T-helper 2 cell (primary cell): ENCODE results near the gene GGCX.
"Not testable (repeated sequence)": the region's sequence is repeated elsewhere in the genome, so short reads cannot be mapped to it uniquely, and the experiment has no call there.

Experiments used
- DNase-seq, 5 experiments: peaks; one replicate each; pipeline versions ENCODE4 v3.0.0 to v3.0.0-alpha.2; 2012 to 2022
- total RNA-seq, 2 donors: gene quantifications; one replicate each; lab custom pipeline; 2026; lab: John Stamatoyannopoulos, UW

The GGCX gene
- 30.2 to 38.0 reads per million in 2 donors for total RNA-seq

DNA sequence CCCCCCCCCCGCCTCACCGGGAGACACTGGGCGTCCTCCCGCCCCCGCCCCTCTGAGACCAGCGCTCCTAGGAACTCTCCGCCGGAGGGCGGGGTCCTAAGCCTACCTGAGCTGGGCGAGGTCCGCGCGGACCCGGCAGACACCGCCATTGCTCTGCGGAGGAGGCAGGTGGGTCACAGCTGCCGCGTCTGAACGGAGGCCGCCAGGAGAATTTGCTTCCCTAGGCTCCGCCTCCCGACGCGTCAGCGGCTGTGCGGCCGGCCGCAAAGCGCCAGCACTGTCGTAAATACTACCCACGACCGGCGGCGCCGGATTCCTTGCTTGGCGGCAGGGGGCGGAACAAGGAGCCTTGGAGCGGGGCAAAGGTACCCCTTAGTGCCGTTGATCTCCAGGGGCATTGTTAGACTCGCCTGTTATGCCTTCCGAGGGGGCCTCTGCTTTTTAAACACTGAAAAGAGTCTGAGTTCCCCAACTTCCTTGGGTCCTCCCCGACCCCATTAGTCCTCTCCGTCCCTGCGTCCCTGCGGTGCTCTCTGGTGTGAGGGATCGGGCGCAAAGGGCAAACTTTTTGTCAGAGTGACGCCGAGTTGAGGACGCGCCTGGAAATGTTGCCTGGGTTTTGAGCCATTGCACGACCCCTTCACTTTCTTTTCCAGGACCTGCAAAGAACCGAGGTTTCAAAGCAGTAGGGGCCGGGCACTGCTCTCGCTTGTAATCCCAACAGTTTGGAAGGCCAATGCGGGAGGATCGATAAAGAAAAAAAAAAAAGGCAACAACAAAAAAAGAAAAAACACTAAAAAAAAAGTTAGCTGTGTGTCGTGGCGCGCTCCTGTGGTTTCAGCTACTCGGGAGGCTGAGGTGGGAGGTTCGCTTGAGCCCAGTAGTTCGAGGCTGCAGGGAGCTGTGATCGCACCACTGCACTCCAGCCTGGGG lies at the start of gene GGCX:
TSS of gene GGCX (minus strand) at position 214 of the 933 bp plus-strand sequence. CDS start at position 149, 65 bp downstream.
- peak; percentile 79 to 97 (median 92) for DNase-seq

DNA sequence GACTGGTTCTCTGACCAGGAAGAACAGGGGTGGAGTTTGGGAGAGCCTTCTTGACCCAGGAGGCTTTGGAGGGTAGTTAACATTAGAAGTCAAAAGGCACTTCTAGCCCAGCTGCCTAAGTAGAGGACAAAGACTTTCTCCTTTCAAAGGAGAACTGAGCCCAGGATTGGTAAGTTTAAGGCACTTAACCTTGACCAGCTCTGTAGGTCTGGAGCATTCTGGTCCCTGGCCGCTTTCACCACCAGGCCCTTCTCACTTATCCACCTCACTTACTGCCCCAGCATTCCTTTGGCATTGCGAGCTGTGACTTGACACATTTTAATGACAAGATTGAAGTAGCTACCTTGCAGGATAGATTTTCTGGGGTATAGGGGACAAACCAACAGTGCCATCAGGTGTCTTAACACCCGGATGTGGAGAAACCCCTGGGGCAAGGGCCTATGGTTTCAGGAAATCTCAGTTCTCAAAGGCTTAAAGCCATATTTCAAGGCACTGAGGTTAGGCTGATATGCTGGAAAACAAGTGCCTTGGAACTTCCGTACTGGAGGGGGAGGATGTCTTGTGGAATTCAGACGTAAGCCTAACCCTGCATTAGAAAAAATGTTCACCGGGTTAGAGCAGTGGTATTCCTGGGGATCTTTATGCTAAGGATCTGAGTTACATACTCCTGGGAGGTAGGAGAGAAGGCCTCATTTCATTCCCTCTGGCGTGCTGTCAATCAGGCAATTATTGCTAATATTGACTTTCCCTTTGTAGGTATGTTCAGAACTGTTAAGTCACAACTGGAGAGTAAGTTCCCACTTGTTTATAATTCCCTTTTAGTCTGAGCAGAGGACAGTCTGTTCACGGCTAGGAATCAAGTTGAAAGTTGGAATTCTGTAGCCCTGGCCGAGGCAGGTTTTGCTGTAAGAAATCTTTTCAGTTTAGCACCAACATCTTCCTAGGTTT lies 46.2 kb upstream of the GGCX start:
- DNase-seq: no peak

DNA sequence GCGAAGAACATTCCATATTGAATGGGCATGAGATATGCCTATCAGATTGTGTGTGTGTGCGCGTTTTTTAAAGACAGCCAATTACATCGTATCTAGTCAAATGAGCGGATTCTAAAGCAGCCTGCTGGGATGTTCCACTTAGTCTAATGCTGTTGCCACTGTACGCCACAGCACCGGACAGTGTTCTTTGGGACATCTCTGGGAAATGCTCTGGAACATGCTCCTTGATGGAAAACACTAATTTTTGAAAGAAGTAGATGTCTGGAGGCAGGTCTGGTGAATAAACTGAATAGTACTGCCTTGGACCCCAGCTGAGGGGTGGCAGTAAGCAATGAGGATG lies 44.8 kb upstream of the GGCX start:
- DNase-seq: no peak

DNA sequence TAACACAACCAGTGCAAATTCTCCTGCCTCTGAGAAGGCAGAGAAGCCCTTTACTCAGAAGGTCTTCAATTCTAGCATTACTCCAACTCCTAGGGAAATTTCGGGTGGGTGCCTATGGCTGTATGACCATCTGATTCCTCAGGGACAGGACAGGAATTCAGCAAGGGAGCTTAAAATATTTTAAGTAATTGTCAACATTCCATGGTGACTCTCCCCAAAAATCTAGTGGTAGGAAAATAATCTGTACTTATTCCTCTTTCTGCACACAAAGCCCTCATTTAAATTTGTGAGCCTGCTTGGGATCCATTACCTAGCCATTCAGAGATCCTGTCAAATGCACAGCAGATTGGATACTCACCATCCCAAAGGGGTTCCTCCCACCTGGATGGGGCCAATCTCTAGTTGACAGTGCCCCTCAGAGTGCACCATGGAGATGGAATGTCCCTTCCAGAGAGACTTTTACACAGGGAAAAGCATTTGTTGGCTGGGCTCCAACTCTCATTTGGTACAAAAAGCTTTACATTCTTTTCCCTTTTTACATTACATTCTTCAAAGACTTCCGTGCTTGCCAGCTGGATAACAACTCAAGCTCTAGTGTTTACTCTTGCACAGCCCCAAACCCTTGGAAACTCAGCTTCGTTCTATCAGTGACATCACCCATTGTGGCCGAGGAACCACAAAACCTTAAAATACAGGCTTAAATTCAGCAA lies 44.3 kb upstream of the GGCX start:
- DNase-seq: no peak

DNA sequence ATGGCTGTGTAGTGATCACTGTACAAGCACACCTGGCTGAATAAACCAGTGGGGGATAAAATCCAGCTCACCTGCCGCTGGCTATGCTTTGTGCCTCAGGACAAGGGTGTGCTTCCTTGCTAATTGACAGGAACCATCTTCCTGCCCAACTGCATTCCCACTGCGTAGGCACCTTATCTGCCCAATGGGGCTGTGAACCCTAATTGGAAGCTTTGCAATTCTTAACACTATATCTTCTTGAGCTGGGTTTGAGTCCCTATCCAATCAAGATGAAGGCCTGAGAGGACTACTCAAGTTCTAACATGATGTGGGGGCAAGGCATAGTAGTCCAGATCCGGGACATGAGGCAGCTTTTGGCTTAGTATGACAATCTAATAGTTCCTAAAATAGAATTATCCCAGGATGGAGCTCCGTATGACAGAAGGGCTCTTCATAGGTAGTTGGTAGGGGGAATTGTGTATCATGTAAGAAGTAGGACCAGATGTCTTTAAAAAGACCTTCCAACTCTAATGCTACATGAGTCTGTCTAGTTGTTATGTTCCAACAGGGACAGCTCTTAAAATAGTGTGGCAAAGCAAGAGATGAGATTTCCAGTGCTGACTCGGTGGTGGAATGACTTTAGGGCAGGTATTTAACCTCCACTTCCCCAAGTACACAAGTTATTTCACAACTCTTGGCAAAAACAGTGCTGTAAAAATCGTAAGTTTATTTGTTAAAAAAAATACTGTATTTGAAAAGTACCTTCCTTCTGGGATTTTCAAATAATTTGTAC lies 43.5 kb upstream of the GGCX start:
- DNase-seq: no peak

DNA sequence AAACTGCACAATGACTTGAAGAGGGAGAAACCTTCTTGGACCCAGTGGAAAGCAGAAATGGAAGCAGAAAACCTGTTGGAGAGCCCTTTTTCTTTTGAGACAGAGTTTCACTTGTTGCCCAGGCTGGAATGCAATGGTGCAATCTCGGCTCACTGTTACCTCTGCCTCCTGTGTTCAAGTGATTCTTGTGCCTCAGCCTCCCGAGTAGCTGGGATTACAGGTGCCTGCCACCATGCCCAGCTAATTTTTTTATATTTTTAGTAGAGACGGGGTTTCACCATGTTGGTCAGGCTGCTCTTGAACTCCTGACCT lies 42.8 kb upstream of the GGCX start:
- DNase-seq: not testable (repeated sequence)

DNA sequence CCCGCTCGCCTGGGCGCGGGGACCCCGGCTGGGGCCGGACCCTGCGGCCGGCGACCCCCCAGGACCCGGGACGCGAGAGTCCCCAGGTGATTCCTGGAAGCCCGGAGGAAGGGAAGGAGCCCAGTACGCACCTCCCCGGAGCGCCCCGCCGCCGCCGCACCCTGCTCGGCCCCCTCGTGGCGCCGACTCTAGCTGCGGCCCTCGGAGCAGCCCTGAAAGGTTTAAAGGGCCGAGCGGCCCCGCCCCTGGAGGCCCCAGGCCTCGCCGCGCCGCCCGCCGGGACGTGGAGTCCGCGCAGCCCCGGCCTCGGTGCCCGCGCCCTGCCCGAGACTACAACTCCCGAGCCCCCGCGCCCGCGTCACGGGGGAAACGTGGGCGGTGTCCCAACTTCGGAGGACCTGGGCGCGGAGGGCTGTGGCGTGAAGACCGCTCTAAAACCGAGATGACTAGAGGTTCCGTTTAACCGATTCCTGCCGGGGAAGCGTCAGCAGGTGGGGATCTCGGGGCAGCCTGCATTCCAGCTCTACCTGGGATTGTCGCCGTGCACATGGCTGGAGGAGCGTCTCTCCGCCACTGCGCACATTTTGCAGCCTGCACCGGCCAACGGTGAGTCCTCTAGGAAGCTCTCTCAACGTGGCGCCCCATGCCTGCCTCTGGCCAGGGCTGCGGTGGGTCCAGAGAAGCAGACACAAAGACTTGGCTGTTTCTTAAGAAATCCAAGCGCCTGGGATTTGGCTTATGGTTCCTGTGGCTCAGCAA lies 41.4 kb upstream of the GGCX start, which contains the start of gene TMEM150A:
TSS of gene TMEM150A (minus strand) at position 223 of the 759 bp plus-strand sequence. CDS start 750 bp downstream, outside the sequence.
- peak; percentile 65 to 88 (median 82) for DNase-seq

DNA sequence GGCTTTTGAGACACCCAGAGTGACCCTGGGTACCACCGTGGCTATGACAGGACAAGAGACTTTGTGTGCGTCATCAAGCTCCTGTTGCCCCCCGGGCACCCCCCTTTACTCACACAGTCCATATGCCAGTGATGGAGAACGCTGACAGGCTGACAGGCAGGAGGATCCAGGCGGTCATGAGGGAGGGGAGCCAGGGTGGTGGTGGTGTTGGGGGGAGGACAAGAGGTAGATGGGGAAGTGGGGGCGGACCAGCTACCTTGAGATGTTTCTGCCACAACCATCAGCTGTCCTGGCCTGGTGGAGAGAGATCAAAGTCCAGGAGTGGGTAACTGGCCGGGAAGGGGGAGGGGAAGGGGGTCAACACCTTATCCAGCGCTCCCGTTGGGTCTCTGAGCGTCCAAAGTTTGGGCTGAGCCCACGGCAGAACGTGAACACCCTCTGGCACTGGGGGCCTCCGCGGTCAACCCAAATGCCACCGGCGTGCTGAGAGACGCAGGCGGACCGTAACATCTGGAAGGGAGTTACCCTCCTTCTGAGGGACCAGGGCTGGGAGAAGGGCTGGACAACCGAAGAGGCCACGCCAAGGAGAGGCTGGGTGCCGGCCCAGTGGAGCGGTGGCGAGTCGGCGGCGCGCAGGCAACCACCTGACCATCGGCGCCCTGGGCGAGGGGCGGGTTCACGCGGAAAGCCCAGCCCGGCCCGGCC lies 40.6 kb upstream of the GGCX start:
- DNase-seq: no peak

DNA sequence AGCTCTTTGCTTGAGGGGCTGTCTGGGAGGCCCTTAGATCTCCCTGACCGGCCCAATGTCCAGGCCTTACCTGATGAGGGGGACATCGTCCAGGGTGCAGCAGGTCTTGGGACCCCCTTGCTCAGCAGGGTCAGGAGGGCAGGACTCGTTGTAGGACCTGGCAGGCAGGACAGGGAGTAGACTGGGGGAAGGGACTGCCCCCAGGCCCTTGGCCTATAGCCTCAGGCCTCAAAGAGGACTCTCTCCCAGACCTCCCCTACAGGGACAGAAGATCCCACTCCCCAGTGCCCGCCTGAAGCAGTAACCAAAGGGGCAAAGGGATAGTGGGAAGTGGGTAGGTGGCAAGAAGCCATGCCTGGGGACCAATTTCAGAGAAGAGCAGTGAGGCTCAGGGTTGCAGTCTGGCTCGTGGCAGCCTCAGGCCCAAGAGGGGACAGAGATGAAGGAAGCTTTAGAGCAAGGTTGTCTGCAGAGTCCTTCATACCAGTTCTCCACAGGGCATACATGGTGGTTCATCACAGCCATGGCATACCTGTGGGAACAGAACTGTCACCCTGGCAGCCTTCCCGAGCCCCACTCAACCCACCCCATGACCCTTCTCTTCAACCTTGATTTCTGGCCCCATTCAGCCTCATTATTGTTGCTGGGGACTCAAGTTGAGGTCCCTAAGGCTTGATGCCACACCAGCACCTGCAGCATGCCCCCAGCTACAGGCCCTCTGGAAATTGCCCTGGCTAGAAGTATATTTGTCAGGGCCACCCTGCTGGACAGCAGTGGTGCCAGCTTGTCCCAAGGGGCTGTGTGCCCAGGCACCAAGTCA lies 39.9 kb upstream of the GGCX start:
- no peak for DNase-seq

DNA sequence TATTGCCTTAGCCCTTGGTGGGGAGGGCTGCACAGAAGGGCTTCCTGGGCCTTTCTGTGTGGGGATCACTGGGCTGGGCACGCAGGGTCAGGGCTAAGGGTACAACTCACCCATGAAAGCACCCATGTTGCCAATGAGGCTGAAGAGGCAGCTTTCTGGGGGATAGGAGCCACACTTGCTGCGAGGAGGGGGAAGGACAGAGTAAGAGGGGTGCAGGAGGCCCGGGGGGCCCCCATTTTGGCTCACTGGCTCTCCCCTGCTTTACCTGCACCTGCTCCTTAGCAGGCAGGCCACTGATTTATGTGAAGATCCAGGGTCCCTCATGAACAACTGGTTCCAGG lies 38.9 kb upstream of the GGCX start:
- no peak for DNase-seq

DNA sequence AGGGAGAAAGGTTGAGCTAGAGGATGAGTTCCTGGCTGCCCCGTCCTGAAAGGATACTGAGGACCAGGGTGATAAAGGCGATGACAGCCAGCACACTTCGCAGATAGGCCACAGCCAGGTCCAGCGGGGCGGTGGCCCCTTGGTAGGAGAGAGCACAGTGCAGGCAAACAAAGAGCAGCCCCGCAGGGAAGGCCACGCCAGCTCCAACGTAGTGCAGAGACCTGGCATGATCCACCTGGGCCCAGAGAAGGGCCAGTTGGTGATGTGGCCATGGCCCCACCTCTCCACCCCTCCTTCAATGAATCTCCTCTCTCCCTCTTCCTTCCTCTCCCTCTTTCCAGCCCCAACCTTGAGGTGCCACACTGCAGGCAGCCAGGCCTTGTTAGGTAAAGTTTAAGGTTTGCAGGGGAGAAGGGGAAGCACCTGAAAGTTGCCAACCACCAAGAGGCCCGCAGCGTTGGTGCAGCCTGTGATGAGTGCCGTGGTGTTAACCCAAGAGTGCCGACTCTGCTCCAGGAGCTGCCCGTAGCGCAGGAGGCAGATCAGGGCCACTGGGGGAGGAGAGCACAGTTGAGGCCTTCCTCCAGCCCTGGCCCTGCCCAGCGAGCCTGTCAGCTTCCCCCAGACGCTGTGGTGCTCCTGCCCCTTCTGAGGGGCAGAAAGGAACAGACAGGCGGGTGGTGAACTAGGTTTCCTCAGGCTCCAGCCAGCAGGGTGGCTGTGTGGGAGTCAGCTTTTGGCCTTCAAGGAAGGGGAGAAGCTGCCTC lies 38.4 kb upstream of the GGCX start:
- peak in 1 of 5 experiments; percentile 19 for DNase-seq

DNA sequence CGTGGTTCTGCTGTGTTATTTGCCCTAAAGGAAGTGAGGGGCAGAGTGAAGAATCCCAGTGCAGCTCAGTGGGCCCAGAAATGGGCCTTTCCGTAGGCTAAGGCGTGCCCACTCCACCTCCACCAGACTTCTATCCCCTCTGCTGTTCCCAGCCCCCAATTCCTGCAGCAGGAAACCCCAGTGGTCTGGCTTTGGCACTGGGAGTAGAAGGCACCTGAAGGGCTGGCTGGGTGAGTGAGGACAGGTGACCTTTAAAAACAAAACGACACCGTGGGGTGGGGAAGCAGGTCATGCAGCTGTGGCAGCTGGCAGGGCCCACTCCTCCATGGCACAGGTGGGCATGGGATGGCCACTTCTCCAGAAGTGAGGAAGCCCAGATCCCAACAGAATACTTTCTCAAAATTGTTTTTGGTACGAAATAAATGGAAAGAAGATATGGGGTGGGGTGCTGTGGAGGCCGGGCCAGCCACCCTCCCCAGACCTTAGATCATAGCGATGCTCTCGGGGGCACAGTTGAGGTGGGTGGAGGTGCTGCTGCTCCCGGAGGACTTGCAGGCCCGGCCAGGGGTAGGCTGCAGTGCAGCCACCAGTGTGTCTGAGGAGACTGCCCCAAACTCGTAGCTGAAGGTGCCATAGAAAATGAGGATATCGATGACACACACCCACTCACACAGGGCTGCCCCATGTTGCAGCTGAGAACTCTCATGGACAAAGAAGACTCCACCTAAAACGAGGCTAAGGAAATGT lies 37.5 kb upstream of the GGCX start:
- DNase-seq: no peak

DNA sequence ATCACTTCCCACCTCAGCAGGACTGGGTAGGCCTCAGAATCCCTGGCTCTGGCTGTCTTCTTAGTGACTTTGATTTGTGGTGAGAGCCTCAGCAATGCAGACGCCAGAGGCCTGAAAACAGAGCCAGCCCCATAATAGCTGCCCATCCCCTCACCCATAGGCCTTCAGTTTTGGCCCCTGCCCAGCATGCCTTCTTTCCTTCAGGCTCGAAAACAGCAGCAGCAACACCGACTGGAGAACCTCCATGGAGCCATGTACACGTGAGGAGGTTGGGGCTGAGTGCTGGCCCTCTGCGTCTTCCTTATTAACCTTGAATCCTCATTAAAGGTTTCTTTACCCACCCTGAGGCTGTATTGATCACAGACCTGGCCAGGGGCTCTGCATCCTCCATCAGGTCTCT lies 35.9 kb upstream of the GGCX start:
- DNase-seq: no peak

DNA sequence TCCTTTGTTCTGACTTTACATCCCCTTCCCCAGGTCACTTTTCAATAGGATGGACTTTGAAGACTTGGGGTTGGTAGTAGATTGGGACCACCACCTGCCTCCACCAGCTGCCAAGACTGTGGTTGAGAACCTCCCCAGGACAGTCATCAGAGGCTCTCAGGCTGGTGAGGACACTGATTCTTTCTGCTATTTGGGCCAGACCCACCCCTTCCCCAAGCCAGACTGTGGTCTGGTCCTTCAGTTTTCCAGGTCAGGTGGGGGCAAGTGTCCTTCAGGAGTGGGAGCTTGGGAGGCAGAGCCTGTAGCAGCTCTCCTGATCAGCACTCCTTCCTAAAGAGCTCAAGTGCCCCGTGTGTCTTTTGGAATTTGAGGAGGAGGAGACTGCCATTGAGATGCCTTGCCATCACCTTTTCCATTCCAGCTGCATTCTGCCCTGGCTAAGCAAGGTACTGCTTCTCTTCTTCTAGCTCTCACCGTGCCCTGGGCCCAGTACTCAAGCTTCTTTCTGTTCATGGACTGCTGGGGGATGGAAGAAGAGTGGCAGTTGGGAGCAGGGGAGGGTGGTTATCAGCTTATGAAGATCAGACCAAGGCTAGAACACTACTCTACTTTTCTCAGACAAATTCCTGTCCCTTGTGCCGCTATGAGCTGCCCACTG lies 35.3 kb upstream of the GGCX start:
- DNase-seq: no peak

DNA sequence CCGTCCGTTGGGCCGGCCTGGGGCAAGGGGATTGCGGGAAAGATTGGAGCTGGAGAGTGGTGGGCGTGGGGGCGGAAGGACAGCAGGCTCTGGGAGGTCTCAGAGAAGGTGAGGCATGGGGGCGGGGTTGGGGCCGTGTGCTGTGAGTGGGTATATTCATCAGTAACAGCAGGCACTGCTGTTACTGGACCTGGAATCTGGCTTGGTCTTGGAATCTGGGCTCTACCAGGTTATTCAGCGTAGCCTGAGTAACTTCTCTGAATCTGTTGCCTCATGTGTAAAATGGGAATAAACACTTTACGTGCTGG lies 34.7 kb upstream of the GGCX start:
- peak in 1 of 5 experiments; percentile 31 for DNase-seq

DNA sequence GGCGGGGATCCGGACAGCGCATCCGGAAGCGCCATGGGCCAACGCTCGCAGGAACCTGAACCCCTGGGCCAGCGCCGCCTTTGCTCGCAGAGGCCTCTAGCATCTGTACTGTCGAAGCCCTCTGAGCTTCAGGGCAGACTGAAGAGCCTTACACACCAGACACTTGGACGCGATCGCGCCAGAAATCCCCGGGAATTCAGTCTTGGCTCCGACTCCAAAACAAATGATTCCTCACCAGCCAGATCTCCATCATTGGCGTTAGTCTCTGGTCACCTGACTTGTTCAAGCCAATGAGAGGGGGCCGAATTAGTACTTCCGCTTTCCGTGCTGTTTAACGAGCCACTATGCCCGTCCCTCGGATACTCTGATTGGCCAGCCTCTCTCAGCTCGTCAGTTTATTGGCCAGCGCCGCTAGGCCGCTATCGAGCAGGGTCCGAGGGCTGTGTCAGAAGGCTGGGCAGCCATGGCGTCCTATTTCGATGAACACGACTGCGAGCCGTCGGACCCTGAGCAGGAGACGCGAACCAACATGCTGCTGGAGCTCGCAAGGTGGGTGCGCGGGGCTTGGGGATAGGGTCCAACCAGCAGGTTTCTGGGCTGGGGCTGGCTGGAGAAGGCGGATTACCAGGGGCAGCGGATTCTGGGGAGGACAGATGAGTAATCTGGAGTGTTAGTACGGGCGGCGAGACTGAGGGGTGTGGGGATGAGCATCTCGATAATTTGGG lies 34.2 kb upstream of the GGCX start, which contains the start of gene RNF181:
TSS of gene RNF181 (plus strand) at position 445 of the 725 bp plus-strand sequence. CDS start at position 464, 19 bp downstream.
- DNase-seq: peak; percentile 67 to 97 (median 86)
